AG20443 (cell line): ENCODE data around the gene NXPH2.
"Not testable (repeated sequence)": the region's sequence is repeated elsewhere in the genome, so short reads cannot be mapped to it uniquely, and the experiment has no call there.

Experiments
- DNase-seq: peaks from one replicate; pipeline ENCODE4 v3.0.0; 2012; ENCODE audit warnings: low spot score, mixed read lengths

Gene NXPH2

GRCh38 chr2:138711812-138712211 lies 68.4 kb downstream of the NXPH2 start:
- no peak for DNase-seq

DNA sequence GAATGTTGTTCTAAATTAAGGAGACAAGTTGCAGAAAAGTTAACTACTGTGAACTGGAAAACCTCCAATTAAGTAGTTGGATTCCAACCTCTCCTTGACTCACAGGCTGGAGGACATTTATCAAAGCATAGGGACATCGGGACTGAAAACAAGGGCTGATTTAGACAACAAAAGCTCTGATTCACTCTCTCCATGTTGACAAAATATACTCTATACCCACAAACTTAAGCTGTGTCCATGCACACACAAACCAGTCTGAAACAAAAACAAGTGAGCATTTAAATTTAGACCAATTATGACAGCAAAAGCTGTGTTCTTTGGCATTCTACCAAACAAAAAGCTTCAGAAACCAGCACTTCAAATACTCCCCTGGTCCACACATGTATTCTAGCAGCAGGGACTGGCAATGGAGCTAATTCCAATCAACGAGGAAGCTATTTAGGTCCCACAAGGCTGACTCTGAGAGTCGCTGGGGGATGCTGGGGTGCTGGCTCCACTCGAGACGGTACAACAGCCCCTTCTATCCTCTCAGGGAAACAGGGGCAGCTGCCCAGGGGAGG lies 71.4 kb downstream of the NXPH2 start:
- DNase-seq: peak; percentile 16

DNA sequence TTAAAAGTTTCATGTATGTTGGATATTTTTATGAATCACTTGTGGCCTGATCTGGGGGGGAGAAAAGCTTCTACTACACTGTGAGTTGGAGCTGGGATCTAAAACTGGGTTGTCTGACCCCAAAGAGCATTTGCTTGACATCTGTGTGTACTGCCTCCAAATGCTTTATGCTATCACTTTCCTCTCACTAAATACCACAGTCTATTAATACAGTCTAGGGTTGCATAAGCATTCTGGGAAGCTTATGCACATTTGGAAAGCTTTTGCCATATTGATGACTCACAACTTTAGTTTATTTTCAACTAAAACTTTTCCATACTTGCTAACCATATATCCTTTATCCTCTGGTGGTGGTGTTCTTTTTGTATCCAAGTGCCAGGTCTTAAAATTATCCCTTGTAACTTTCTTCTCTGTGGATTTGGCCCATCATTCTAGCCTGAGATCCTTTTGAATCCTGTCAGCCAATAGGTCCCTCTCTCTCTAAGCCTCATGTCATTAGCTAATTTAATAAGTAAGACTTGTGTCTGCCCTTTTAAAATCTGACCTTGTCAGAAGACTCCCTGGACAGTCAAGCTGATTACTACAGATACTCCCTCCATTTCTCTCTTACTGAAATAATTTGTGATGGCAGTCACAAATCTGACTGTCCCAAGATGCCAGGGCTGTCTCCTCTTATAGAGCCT lies 72.7 kb downstream of the NXPH2 start:
- DNase-seq: peak; percentile 45

GRCh38 chr2:138703242-138703641 lies 76.9 kb downstream of the NXPH2 start:
- DNase-seq: no peak

DNA sequence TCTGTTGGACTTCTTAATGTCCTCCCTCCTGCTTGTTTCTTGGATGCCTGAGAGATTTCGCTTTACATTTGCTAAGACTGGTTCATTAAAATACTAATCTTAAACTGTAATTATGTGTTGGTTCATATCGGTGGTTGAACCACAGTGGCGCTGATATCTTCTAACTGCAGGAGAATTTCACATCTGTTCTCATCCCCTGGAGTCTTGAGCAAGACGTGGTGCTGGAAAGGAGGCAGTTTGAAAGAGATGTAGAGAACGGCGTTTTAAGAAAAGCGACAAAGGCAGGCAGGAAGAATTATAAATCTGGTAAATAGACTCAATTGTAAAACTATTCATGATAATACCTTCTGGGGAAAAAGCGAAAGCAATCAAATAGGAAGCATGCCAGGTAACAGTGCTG lies 79.5 kb downstream of the NXPH2 start:
- no peak for DNase-seq

DNA sequence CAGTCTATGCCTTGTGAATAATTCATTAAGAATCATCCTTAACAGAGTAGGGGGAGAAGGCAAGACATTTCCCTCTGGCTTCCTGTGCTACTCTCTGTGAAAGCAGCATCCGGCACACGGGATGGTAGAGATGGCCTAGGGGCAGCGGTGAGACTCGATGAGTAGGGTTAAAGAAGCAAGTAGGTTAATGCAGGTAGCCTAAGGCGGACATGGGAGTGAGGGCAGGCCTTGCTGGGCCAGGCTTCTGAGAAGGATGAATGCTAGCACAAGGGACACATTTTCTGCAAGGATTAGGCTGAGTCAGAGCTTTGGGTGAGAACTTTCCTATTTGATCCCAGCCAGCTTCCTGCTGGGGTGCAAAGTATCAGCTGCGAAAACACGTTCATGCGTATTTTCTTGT lies 80.8 kb downstream of the NXPH2 start:
- no peak for DNase-seq

DNA sequence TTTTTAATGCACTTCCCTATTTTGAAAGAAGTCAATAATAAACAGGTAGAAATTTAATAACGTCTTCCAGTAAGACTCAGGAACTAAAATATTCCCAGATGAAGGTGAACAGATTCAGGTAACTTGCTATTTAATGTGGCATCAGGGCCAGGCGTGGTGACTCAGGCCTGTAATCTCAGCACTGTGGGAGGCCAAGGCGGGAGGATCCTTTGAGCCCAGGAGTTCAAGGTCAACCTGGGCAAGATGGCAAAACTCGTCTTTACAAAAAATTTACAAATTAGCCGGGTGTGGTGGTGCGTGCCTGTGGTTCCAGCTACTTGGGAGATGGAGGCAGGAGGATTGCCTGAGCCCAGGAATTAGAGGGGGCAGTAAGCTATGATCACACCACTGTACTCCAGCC lies 81.8 kb downstream of the NXPH2 start:
- DNase-seq: no peak

- DNase-seq: no peak
Measured at GRCh38 chr2:138691667-138692066, 88.5 kb downstream of the NXPH2 start.

GRCh38 chr2:138689705-138690104 lies 90.5 kb downstream of the NXPH2 start:
- DNase-seq: no peak

DNA sequence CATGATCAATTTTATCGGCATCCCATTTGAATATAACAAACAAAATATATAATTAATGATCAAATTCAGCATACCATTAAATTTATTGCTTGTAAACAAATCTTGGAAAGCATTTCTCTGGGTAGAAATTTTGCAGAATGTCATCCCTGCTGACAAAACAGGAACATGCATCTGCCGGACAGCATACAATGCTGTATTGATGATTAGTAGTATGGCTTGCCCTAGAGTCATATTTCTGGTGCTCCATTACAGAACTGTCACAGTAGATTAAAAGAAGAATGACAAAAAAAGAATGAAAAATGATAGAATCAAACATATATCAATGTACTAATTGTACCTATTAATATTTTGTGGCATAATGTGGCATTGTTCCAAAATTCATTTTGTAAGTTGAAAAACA lies 98.0 kb downstream of the NXPH2 start:
- no peak for DNase-seq

DNA sequence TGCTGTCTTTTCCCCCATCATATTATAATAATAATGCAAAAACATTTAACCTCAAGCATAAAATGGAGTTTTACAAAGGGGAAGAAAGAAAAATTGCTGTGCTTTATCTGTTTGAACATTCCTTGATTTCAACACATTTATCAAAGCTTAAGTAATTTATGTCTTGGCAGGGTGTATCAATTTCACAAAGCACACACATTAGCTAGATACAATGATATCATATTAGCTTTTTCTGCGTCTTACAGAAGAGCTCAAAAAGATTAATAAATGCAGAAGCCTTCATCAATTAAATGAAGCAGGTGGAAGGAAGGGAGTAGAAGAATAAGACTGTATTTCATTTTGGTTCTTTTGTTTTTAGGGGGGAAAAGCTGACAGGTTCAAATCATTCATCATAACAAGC lies 103.0 kb downstream of the NXPH2 start:
- DNase-seq: no peak

- no peak for DNase-seq
Measured at GRCh38 chr2:138676619-138677021, 103.6 kb downstream of the NXPH2 start.

DNA sequence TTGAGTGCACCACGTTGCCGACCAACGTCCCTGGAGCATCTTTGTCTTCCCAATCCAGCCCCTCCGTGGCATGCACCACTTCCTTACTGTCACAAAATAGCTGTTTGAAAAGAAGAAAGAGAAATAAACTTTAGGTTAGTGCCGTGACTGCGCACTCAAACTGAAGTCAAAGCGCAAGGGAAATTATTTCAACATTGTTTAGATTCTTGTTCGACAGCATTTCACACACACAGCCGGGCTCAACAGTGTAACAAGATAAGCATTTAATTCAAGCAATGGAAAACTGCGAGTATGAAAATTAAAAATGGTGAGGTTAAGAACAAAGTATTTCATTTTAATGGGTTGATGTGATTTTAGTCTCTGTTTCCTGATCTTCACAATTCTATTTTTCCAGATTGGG lies 108.6 kb downstream of the NXPH2 start:
- no peak for DNase-seq

DNA sequence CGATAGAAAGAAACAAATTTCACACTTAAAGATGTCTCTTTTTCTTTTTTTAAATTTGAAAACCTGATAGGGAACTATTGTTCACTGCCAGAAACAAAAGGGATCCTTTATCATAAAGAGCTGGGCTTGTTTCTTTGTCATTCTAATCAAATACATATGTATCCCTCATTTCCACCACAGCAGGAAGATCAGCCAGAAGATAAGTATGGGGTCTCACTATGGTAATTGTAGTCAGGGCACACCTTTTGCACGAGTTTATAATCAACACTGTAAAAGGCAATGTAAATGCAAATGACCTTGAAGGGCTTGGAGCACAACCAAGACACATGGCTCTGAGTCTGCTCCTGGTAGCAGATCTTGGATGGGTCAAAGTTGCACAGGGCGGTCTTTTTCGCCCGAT lies 109.5 kb downstream of the NXPH2 start:
- no peak for DNase-seq

GRCh38 chr2:138665937-138666336 lies 114.3 kb downstream of the NXPH2 start:
- DNase-seq: no peak

- DNase-seq: no peak
Measured at GRCh38 chr2:138658187-138658894, 121.8 kb downstream of the NXPH2 start.

- no peak for DNase-seq
Measured at GRCh38 chr2:138654146-138654545, 126.0 kb downstream of the NXPH2 start.

GRCh38 chr2:138652378-138652777 lies 127.8 kb downstream of the NXPH2 start:
- no peak for DNase-seq

DNA sequence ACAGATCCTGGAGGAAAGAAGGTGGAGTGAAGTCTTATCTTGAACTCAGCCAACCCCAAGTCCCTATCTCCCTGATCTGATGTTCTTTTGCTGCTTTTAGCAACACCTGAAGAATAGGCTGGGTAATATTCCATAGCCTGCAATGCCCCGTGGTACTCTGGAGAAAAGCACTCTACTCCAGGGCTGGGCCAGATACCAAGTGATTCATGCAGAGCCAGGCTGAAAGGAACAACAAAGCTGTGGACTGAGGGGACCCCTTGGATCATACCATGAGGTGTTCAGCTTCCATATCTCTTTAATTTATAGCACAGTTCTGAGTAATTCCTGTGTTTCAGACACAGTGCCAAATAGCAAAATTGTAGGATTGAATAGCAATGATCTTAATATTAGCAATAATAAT lies 130.6 kb downstream of the NXPH2 start:
- no peak for DNase-seq

GRCh38 chr2:138648606-138649005 lies 131.6 kb downstream of the NXPH2 start:
- DNase-seq: no peak

DNA sequence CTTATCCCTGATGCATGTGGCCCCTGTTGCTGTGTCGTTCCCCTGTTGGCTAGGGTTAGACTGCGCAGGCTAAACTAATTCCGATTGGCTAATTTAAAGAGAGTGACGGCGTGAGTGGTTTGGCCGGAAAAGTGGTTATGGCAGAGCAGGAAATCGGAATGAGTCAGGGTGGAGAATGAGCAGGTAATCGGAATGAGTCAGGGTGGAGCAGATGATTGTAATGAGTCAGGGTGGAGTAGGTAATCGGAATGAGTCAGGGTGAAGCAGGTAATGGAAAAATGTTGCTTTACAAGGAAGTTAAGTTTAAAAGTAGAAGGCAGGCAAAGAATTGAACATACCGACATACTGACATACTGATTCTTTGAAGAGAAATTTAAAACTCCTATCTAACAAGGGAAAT lies 135.4 kb downstream of the NXPH2 start:
- not testable (repeated sequence) for DNase-seq

DNA sequence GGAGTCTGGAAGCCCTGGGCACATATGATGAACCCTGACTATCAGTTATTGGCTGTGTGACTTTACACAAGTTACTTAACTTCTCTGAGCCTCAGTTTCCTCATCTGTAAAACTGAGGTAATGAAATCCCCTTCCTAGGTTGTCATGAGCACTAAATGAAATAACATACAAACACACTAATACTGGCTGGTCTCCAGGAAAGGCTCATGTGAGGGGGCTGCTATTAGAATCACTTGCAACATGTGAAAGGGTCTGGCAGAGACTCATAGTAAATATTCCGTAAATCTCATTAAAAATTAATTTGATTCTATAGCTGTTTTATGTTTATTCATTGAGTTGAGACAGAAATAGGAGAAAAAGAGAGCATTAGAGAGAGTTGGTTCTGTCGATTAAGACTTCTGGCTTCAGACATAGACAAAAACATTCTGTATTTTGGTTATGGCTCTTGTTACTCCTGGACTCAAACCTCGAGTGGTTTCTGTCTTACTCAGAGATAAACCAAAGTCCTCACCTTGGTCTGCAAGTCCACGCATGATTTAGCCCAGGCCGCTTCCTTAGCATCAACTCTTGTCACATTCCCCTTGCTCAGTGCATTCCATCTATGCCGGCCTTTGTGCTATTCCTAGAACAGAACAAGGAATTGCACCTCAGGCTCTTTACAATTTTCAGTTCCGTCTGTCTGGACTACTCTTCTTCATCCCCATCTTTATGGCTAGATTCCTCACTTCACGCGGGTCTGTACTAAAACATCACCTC lies 139.1 kb downstream of the NXPH2 start:
- no peak for DNase-seq

DNA sequence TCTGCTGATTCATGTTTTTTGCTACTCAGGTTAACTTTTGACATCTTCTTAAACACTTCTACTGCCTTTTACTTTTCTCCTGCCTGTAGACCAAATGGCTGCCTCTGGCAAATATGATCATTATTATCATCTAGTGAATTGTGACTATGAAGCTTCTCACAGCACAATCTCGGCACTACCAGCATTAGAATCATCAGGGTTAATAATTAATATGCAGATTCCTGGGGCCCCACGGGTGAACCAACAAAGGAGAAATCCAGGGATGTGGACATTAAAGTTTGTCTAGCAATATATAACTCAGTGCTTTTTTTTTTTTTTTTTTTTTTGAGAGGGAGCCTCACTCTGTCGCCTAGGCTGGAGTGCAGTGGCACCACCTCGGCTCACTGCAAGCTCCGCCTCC lies 142.5 kb downstream of the NXPH2 start:
- no peak for DNase-seq
